Mesodermal cell (in vitro differentiated cells): ENCODE data around the gene KCNJ1.

Source experiments
- H3K27ac ChIP-seq: 2 replicates; pipeline ENCODE4 v1.7.0; 2013; ENCODE audit warnings: mild to moderate bottlenecking, low read depth, low read length, moderate library complexity; ENCODE audit not compliant: severe bottlenecking
- H3K36me3 ChIP-seq: 2 replicates; pipeline ENCODE4 v1.7.1; 2013; ENCODE audit warnings: mild to moderate bottlenecking, low read length, moderate library complexity; ENCODE audit not compliant: control insufficient read depth, insufficient read depth
- H3K4me1 ChIP-seq: one replicate; pipeline ENCODE4 v1.7.1; 2013; ENCODE audit warnings: mild to moderate bottlenecking, low read length; ENCODE audit not compliant: insufficient read depth, control insufficient read depth, poor library complexity, severe bottlenecking
- H3K4me3 ChIP-seq: 2 replicates; pipeline ENCODE4 v1.7.0; 2013; ENCODE audit warnings: low read length, control low read depth, mild to moderate bottlenecking; ENCODE audit not compliant: insufficient read depth, poor library complexity, severe bottlenecking; ENCODE audit errors: extremely low read depth
- H3K9me3 ChIP-seq: 2 replicates; pipeline ENCODE4 v1.7.1; 2013; ENCODE audit warnings: mild to moderate bottlenecking, low read length, moderate library complexity; ENCODE audit not compliant: control insufficient read depth
- WGBS, 2 experiments: methylation state at CpG; one replicate each; pipeline ENCODE4 v1.1.5; 2013; ENCODE audit warnings: missing lambda C conversion rate in 2 of 2; ENCODE audit not compliant: insufficient coverage in 2 of 2; 5-methylcytosine and 5-hydroxymethylcytosine counted together

Gene KCNJ1

GRCh38 chr11:128891913-128892398, 24.9 kb upstream of the KCNJ1 start:
- Histone ChIP-seq H3K4me1 (peaks cover 8% of the 10 kb centered on the region), H3K27ac (no peak overlapping the region), H3K36me3 (no peaks in the 10 kb centered on the region), H3K4me3 (no peak overlapping the region), H3K9me3 (no peaks in the 10 kb centered on the region)
- WGBS, 2 experiments, result 29 to 54% methylated on average over 3 to 4 of the region's 6 CpGs

- Histone ChIP-seq H3K4me3 (peak within 1 kb of the TSS; percentile 41), H3K36me3 (no peaks in the 10 kb centered on the region), H3K4me1 (peaks cover 8% of the 10 kb centered on the region), H3K27ac (no peak within 1 kb of the TSS), H3K9me3 (no peaks in the 10 kb centered on the region)
- WGBS, 2 experiments, result 0 to 1% methylated on average over 55 to 59 of the region's 85 CpGs
These were observed 23.7 kb upstream of the KCNJ1 start, which contains the start of gene KCNJ5 for GRCh38 chr11:128890543-128891368. Gene KCNJ5 (plus strand): TSS chr11:128891356. CDS start chr11:128911274, 19,918 bp downstream.

DNA sequence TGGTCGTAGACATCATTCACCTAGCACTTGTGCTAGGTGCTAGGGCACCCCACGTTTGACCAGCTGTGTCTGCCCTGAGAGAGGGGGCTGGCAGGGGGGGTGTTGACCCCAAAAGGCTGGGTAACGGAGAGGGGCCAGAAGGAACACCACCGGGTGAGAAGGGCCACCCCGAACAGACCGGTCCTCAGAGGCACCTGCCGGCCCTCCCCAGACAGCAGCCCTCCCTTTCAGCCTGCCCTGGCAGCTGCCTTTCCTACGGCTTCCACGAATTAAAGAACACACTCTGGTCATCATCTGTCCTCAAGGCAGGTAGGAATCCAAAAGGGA, 23.1 kb upstream of the KCNJ1 start:
- Histone ChIP-seq H3K36me3 (no peaks in the 10 kb centered on the region), H3K27ac (no peak overlapping the region), H3K4me3 (peak overlapping the region; percentile 41), H3K9me3 (no peaks in the 10 kb centered on the region), H3K4me1 (peaks cover 8% of the 10 kb centered on the region)
- WGBS, 2 experiments, result 0 to 10% methylated on average over 4 to 8 of the region's 9 CpGs

DNA sequence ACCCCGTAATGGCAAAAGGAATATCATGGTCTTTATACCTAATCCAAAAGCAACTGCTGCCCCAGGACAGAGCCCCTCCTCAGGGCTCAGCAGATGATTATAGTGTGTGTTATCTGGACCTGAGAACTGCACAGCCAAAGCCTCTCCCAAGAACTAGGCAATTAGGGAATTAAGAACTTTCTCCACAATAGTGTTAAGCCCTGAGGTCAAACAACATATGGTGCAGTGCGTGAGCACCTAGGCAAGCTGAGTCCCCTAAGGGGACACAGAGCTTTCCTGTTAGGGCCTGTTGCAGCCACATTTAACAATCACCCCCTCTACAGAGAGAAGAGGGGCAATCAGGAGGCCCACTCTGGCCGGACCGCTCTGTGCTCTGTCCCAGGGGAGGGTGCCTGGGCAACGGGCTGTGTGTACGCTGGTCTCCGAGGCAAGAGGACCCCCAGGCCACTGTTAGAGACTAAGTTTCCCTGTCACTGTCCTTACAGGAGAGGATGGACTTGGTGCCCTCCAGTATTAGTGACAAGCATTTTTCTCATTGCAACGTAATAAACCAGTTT, 22.6 kb upstream of the KCNJ1 start:
- Histone ChIP-seq H3K9me3 (no peaks in the 10 kb centered on the region), H3K4me1 (peaks cover 8% of the 10 kb centered on the region), H3K27ac (no peak overlapping the region), H3K36me3 (no peaks in the 10 kb centered on the region), H3K4me3 (peak overlapping the region; percentile 41)
- 19 to 47% methylated on average over 3 to 6 of the region's 8 CpGs for WGBS, 2 experiments

DNA sequence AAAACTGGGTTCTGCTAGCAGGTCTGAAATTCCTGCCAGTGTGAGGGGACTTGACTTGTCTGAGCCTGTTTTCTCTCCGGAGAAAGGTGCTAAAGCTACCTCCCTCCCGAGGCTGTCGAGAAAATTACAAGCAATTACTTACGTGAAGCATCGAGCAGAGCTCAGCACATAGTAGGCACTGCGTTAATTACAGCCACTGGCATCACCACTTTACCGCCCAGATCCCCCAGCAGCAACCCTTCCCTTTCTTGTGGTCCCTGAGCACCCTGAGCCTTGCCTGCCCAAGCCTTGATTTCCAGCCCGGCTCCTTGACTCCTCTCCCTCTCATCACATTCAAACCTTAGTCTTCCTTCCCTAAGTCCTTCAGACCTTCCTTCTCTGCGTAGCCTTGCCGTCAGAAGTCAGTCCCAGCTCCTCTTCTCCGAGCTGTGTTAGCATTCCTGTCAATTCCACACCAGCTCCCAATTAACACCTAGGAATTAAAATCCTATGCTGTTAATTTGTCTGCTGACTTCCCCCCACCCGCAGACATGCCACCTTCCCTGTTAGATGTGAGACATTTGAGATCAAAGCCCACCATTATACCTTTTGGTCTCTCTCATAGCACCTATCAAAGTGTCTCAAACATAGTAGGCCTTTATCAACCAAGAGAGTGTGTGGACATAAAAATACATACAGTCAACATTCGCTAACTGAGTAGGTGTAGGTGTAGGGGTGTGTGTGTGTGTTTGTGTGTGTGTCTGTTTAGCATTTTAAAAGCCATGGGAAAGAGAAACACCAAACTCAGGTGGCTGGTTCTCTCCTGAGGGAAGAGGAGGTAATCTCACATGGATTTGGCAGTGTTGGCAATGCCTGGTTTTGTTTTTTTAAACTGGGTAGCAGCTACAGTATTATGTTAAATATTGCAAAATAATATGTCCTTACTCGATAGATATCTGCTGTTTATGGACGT, 21.2 kb upstream of the KCNJ1 start:
- H3K4me3 ChIP-seq, result no peak overlapping the region
- no peaks in the 10 kb centered on the region for H3K36me3 ChIP-seq
- H3K27ac ChIP-seq, result no peak overlapping the region
- no peaks in the 10 kb centered on the region for H3K9me3 ChIP-seq
- 14 to 16% methylated on average over 12 of the region's 15 CpGs for WGBS, 2 experiments
- H3K4me1 ChIP-seq, result peaks cover 8% of the 10 kb centered on the region

DNA sequence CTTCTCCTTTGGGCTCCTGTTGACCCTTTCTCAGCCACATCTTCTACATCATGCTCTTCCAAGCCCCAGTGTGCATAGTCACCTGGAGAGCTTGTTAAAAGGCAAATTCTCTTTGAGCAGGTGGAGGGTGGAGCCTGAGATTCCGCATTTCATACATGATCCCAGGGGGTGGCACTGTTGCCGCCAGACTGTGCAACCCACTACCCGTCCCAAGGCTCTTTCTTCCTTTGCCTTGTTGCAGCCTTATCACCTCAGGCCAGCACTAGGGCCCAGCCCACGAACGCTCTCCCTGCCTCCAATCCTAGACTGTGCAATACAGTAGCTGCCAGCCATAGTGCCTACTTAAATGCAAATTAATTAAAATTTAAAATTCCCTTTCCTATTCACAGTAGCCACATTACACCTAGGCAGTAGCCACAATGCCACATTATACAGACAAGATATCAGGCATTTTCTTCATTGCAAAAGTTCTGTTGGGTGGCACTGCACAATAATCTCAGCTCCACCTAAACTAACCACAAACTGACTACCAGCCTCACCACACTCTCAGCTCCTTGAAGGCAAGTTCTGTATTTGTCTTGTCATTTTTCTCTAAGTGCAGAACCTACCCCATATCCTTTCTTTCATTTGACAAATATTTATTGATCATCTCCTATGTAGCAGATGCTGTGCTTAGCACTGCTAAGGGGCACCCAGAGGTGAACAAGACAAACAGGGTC, 19.5 kb upstream of the KCNJ1 start:
- 39 to 51% methylated on average over 5 of the region's 5 CpGs for WGBS, 2 experiments
- H3K9me3 ChIP-seq, result no peaks in the 10 kb centered on the region

DNA sequence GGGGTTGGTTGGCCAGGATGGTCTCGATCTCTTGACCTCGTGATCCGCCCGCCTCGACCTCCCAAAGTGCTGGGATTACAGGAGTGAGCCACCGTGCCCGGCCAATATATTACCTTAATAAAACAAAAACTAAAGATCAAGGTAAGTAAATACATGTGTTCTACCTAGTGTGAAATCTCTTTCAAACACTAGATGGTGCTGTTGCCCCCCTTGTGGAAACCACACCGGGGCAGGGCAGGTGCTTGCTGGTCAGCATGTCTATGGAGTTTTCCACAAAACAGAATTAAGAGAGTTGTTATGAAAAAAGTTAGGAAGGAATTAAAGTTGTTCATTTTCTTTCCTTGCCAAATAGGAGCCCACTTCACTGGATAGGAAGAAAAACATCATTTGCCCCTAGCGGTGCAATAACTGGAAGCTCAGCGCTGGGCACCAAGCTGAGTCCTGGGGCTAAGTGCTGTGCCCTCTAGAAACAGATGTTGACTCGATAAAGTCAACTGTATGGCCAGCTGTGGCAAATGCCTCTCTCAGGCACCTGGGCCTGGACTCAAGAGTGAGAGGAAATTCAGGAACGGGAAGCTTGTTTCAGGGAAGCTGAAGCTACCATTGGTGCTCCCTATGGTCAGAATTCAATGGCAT, 17.7 kb upstream of the KCNJ1 start:
- Histone ChIP-seq H3K4me1 (peaks cover 13% of the 10 kb centered on the region), H3K4me3 (no peak overlapping the region), H3K9me3 (no peaks in the 10 kb centered on the region), H3K27ac (no peak overlapping the region), H3K36me3 (no peaks in the 10 kb centered on the region)
- WGBS, 2 experiments, result 48 to 79% methylated on average over 4 of the region's 12 CpGs

More for the DNA sequence above, 19.5 kb upstream of the KCNJ1 start:
- Histone ChIP-seq H3K36me3 (no peaks in the 10 kb centered on the region), H3K27ac (no peak overlapping the region), H3K4me3 (no peak overlapping the region), H3K4me1 (peaks cover 17% of the 10 kb centered on the region)

GRCh38 chr11:128884054-128884453, 17.0 kb upstream of the KCNJ1 start:
- Histone ChIP-seq H3K9me3 (no peaks in the 10 kb centered on the region), H3K36me3 (no peaks in the 10 kb centered on the region), H3K4me1 (peaks cover 13% of the 10 kb centered on the region), H3K4me3 (no peak overlapping the region), H3K27ac (no peak overlapping the region)
- 70% methylated on average over 2 of the region's 4 CpGs; no CpG with 5 or more reads in 1 of the 2 experiments for WGBS, 2 experiments

DNA sequence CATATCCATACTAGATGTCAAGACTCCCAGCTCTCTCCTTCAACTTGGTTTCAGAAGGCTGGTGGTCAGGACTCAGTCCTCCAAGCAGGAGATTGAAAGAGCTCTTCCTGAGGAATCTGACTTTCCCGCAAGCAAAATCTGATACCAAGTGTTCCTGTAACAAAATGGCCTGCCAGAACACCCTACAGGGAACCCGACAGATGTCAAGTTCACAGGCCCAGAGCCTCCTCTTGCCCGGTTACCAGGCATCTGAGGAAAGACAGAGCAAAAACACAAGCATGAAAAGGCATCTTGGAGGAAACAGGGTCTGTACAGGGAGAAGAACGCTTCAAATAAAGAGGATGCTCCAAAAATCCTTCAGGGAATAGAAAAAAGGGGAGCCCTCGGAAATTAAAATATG, 15.4 kb upstream of the KCNJ1 start:
- peaks cover 13% of the 10 kb centered on the region for H3K4me1 ChIP-seq
- WGBS, 2 experiments, result 74 to 83% methylated on average over 4 of the region's 5 CpGs

More for the DNA sequence above, 15.4 kb upstream of the KCNJ1 start:
- Histone ChIP-seq H3K27ac (peak overlapping the region; percentile 57), H3K9me3 (no peaks in the 10 kb centered on the region), H3K4me3 (no peak overlapping the region), H3K36me3 (no peaks in the 10 kb centered on the region)
